Activated CD4-positive, alpha-beta T cell treated with anti-CD3 and anti-CD28 coated beads, Interleukin-2, Interleukin-4, amounts not matched to agents 100 ng/mL and 50 ng/mL, durations not matched to agents 16 hours and 8 hours (primary cell): ENCODE data around the gene SDR42E1.

Experiments used
- DNase-seq: peaks from one replicate; pipeline ENCODE4 v3.0.0-alpha.2; 2020; ENCODE audit warnings: low spot score

Gene SDR42E1

GRCh38 chr16:81939164-81940056 is 71.9 kb downstream of the SDR42E1 start:
- no peak for DNase-seq
